ENCODE measurements around the gene CACHD1.
"Not testable (repeated sequence)": the region's sequence is repeated elsewhere in the genome, so short reads cannot be mapped to it uniquely, and the experiment has no call there.

CACHD1 gene

GRCh38 chr1:64497088-64497883, 27.4 kb downstream of the CACHD1 start:
- peak; percentile 6 for DNase-seq (ENCODE audit: low read depth)

- no peak for DNase-seq (ENCODE audit: low read depth)
These were observed 28.4 kb downstream of the CACHD1 start for GRCh38 chr1:64498325-64498724.

GRCh38 chr1:64499011-64499410, 29.1 kb downstream of the CACHD1 start:
- DNase-seq (ENCODE audit: low read depth), result no peak

GRCh38 chr1:64499966-64500365, 30.0 kb downstream of the CACHD1 start:
- DNase-seq (ENCODE audit: low read depth), result peak; percentile 20

GRCh38 chr1:64502083-64502482, 32.2 kb downstream of the CACHD1 start:
- DNase-seq (ENCODE audit: low read depth), result no peak

GRCh38 chr1:64502931-64503330, 33.0 kb downstream of the CACHD1 start:
- DNase-seq (ENCODE audit: low read depth), result peak; percentile 12

- DNase-seq (ENCODE audit: low read depth), result peak; percentile 42
These were observed 35.5 kb downstream of the CACHD1 start for GRCh38 chr1:64505232-64505943.

GRCh38 chr1:64505944-64506655, 36.2 kb downstream of the CACHD1 start:
- DNase-seq (ENCODE audit: low read depth), result peak; percentile 22

GRCh38 chr1:64508629-64509028, 38.7 kb downstream of the CACHD1 start:
- DNase-seq (ENCODE audit: low read depth), result no peak

- DNase-seq (ENCODE audit: low read depth), result no peak
These were observed 41.1 kb downstream of the CACHD1 start for GRCh38 chr1:64511044-64511443.

- not testable (repeated sequence) for DNase-seq (ENCODE audit: low read depth)
These were observed 42.3 kb downstream of the CACHD1 start for GRCh38 chr1:64512206-64512605.

GRCh38 chr1:64513545-64513944, 43.6 kb downstream of the CACHD1 start:
- DNase-seq (ENCODE audit: low read depth), result no peak

- DNase-seq (ENCODE audit: low read depth), result peak; percentile 57
These were observed 44.4 kb downstream of the CACHD1 start for GRCh38 chr1:64514197-64514765.

- DNase-seq (ENCODE audit: low read depth), result peak; percentile 39
These were observed 45.5 kb downstream of the CACHD1 start for GRCh38 chr1:64515427-64515826.

- DNase-seq (ENCODE audit: low read depth), result peak; percentile 81
These were observed 46.4 kb downstream of the CACHD1 start for GRCh38 chr1:64516301-64516700.

GRCh38 chr1:64516803-64517568, 47.1 kb downstream of the CACHD1 start:
- peak; percentile 83 for DNase-seq (ENCODE audit: low read depth)

- DNase-seq (ENCODE audit: low read depth), result no peak
These were observed 47.7 kb downstream of the CACHD1 start for GRCh38 chr1:64517640-64518039.

- no peak for DNase-seq (ENCODE audit: low read depth)
These were observed 49.0 kb downstream of the CACHD1 start for GRCh38 chr1:64518692-64519481.

- no peak for DNase-seq (ENCODE audit: low read depth)
These were observed 50.0 kb downstream of the CACHD1 start for GRCh38 chr1:64519901-64520300.

GRCh38 chr1:64522740-64523139, 52.8 kb downstream of the CACHD1 start:
- DNase-seq (ENCODE audit: low read depth), result no peak
